HEK293T (cell line): ENCODE measurements around the gene CMTM5.

Source experiments
- FOXK2 ChIP-seq: fragments of 450-650 bp; IDR thresholded peaks from 2 replicates; pipeline ENCODE4 v1.6.1; 2016; ENCODE audit warnings: mild to moderate bottlenecking
- FOXM1 ChIP-seq: fragments of 450-650 bp; IDR thresholded peaks from 2 replicates; pipeline ENCODE4 v1.6.1; 2017; ENCODE audit warnings: mild to moderate bottlenecking, borderline replicate concordance

GRCh38 chr14:23414254-23414653 lies 37.4 kb downstream of the CMTM5 start:
- TF ChIP-seq FOXK2 (no peak), FOXM1 (no peak)
